HCT116 (cell line): ENCODE data around the gene CD248. TPM values are rescaled to one million over a fixed set of nuclear protein-coding genes. Genes with fewer than 3 reads are reported as not detected.

Experiments
- ATAC-seq: fragments of 200-7000 bp; cut with Tn5 transposase; 2 replicates; pipeline ENCODE4 v1.9.1; 2020; ENCODE audit warnings: mild to moderate bottlenecking, moderate library complexity
- BruUV-seq: library from RNA; stranded (reverse); fragments of 400-500 nt; replicated peaks from 2 replicates; lab custom pipeline; 2021; lab: Mats Ljungman, UMichigan
- CTCF ChIA-PET: fragments of 300-600 bp; sonication (Branson Sonifier 250); formaldehyde crosslinking; loops from one replicate; lab custom pipeline; 2021; ENCODE audit warnings: antibody characterized with exemption; lab: Charles Lee
- POLR2A ChIA-PET: fragments of 300-600, 350-600 bp; sonication (Branson Sonifier 250); formaldehyde crosslinking; loops from one replicate; lab custom pipeline; 2021; ENCODE audit warnings: antibody characterized with exemption; lab: Charles Lee
- RAD21 ChIA-PET, 2 experiments: fragments of 300-600 bp; sonication (Branson Sonifier 250); formaldehyde crosslinking; loops; one replicate each; lab custom pipeline; 2023; ENCODE audit warnings: low total read pairs in 2 of 2; ENCODE audit not compliant: uncharacterized antibody in 2 of 2, unreplicated experiment in 2 of 2, low non-redundant PET in 1 of 2; lab: Charles Lee
- DNase-seq: peaks from one replicate; pipeline ENCODE4 v3.0.0-alpha.2; 2010; ENCODE audit warnings: low read depth, low spot score
- H2AFZ ChIP-seq: fragments of 200-600 bp; shearing (Covaris generic), sonication (generic); 2 replicates; pipeline ENCODE4 v1.6.1; 2017; ENCODE audit warnings: low read depth, mixed run types, mixed read lengths, antibody characterized with exemption, low read length; ENCODE audit not compliant: poor library complexity, severe bottlenecking
- H3K27ac ChIP-seq: 2 replicates; pipeline ENCODE4 v1.5.1; 2012; ENCODE audit warnings: low read depth, low read length
- H3K27me3 ChIP-seq: fragments of 200-600 bp; sonication (generic); 2 replicates; pipeline ENCODE4 v1.6.1; 2016; ENCODE audit warnings: mixed run types, low read length, mixed read lengths; ENCODE audit not compliant: insufficient read depth
- H3K36me3 ChIP-seq, 2 experiments: fragments of 200-500 bp in 1 of 2; fragments of 200-600 bp in 1 of 2; sonication (Bioruptor generic) in 1 of 2; sonication (generic) in 1 of 2; 2 replicates each; pipeline versions ENCODE4 v1.5.1 to v1.6.1; 2014 to 2016; ENCODE audit warnings: low read length in 2 of 2, inconsistent platforms in 1 of 2, mixed read lengths in 1 of 2, mixed run types in 1 of 2; ENCODE audit not compliant: insufficient read depth in 2 of 2, control insufficient read depth in 1 of 2
- H3K4me1 ChIP-seq, 2 experiments: fragments of 200-600 bp in 1 of 2; sonication (generic) in 1 of 2; 2 replicates each; pipeline versions ENCODE4 v1.5.1 to v1.6.1; 2012 to 2017; ENCODE audit warnings: low read length in 2 of 2, inconsistent platforms in 1 of 2, mild to moderate bottlenecking in 1 of 2, mixed read lengths in 1 of 2, mixed run types in 1 of 2, moderate library complexity in 1 of 2; ENCODE audit not compliant: insufficient read depth in 2 of 2, control insufficient read depth in 1 of 2
- H3K4me2 ChIP-seq: fragments of 200-600 bp; sonication (generic); 2 replicates; pipeline ENCODE4 v1.6.1; 2017; ENCODE audit warnings: mixed run types, low read length, mixed read lengths
- H3K4me3 ChIP-seq, 2 experiments: fragments of 200-600 bp in 1 of 2; sonication (generic) in 1 of 2; replicated peaks in 1 of 2; 2 replicates each; pipeline ENCODE4 v1.5.1; 2011 to 2016; ENCODE audit warnings: low read length in 2 of 2, control low read depth in 1 of 2, low read depth in 1 of 2, mild to moderate bottlenecking in 1 of 2, mixed read lengths in 1 of 2, mixed run types in 1 of 2
- H3K79me2 ChIP-seq: fragments of 200-600 bp; sonication (generic); 2 replicates; pipeline ENCODE4 v1.6.1; 2017; ENCODE audit warnings: mild to moderate bottlenecking, mixed run types, low read length, moderate library complexity, mixed read lengths; ENCODE audit not compliant: insufficient read depth
- H3K9ac ChIP-seq: fragments of 200-600 bp; sonication (generic); 2 replicates; pipeline ENCODE4 v1.6.1; 2016; ENCODE audit warnings: low read length, mixed read lengths
- H3K9me2 ChIP-seq: fragments of 200-600 bp; sonication (generic), shearing (Covaris generic); 2 replicates; pipeline ENCODE4 v1.6.1; 2017; ENCODE audit warnings: mixed run types, mild to moderate bottlenecking, moderate library complexity; ENCODE audit not compliant: insufficient read depth
- H3K9me3 ChIP-seq, 2 experiments: fragments of 200-500 bp in 1 of 2; fragments of 200-600 bp in 1 of 2; sonication (Bioruptor generic) in 1 of 2; sonication (generic) in 1 of 2; 2 replicates each; pipeline ENCODE4 v1.6.1; 2014 to 2017; ENCODE audit warnings: low read length in 2 of 2, mixed read lengths in 2 of 2, inconsistent platforms in 1 of 2, low read depth in 1 of 2, mild to moderate bottlenecking in 1 of 2, mixed run types in 1 of 2, moderate library complexity in 1 of 2; ENCODE audit not compliant: control insufficient read depth in 1 of 2, insufficient read depth in 1 of 2
- H4K20me1 ChIP-seq: fragments of 200-600 bp; sonication (generic), shearing (Covaris generic); 2 replicates; pipeline ENCODE4 v1.6.1; 2017; ENCODE audit warnings: mixed run types, mild to moderate bottlenecking, moderate library complexity; ENCODE audit not compliant: insufficient read depth
- CBX3 ChIP-seq: IDR thresholded peaks from 2 replicates; pipeline ENCODE4 v1.6.1; 2012; ENCODE audit warnings: low read depth
- CEBPB ChIP-seq: IDR thresholded peaks from 2 replicates; pipeline ENCODE4 v1.6.1; 2012; ENCODE audit warnings: low read depth
- CTCF ChIP-seq, 3 experiments: fragments of 200-600 bp in 1 of 3; sonication (generic) in 1 of 3; IDR thresholded peaks in 2 of 3; conservative IDR thresholded peaks in 1 of 3; 2 replicates each; pipeline ENCODE4 v1.5.1; 2012 to 2017; ENCODE audit warnings: low read depth in 2 of 3, low read length in 2 of 3, antibody characterized with exemption in 1 of 3, borderline replicate concordance in 1 of 3, control low read depth in 1 of 3, mild to moderate bottlenecking in 1 of 3, mixed read lengths in 1 of 3, mixed run types in 1 of 3, moderate library complexity in 1 of 3; ENCODE audit not compliant: insufficient read depth in 1 of 3
- EZH2phosphoT487 ChIP-seq: fragments of 200-600 bp; IDR thresholded peaks from 2 replicates; pipeline ENCODE4 v1.6.1; 2018; ENCODE audit warnings: antibody characterized with exemption, borderline replicate concordance
- FOSL1 ChIP-seq: IDR thresholded peaks from 2 replicates; pipeline ENCODE4 v1.6.1; 2012; ENCODE audit warnings: low read depth
- JUND ChIP-seq: IDR thresholded peaks from 2 replicates; pipeline ENCODE4 v1.6.1; 2012
- RAD21 ChIP-seq: IDR thresholded peaks from 2 replicates; pipeline ENCODE4 v1.6.1; 2012; ENCODE audit warnings: low read depth, mild to moderate bottlenecking
- REST ChIP-seq: IDR thresholded peaks from 2 replicates; pipeline ENCODE4 v1.6.1; 2012; ENCODE audit warnings: low read depth
- SP1 ChIP-seq: IDR thresholded peaks from 2 replicates; pipeline ENCODE4 v1.6.1; 2012; ENCODE audit warnings: low read depth
- SRF ChIP-seq: IDR thresholded peaks from 2 replicates; pipeline ENCODE4 v1.6.1; 2012; ENCODE audit warnings: low read depth
- ZBTB33 ChIP-seq: IDR thresholded peaks from 2 replicates; pipeline ENCODE4 v1.6.1; 2011; ENCODE audit warnings: mild to moderate bottlenecking, low read length, moderate library complexity; ENCODE audit not compliant: insufficient replicate concordance; ENCODE audit errors: extremely low read depth
- intact Hi-C: fragments of 100-400 bp; cut with micrococcal nuclease; formaldehyde crosslinking; loops from 2 replicates; pipeline ENCODE4 v1.10.0; 2022
- total RNA-seq: library from RNA; stranded (reverse); gene quantifications from one replicate; pipeline ENCODE4 v1.2.1, GENCODE V29; 2021; ENCODE audit not compliant: unreplicated experiment

Gene CD248
- total RNA-seq, 1 experiment from 2014 or later = 0.32 TPM

GRCh38 chr11:66315498-66315885 lies 1.4 kb downstream of the CD248 start (continued):
- TF ChIP-seq REST = no peak

- no peak overlapping the region for H2AFZ ChIP-seq
- ChIA-PET RAD21 (no interaction called here), POLR2A (no interaction called here), CTCF (interaction anchor here (1.3 kb wide), 1 partner anchor 71 kb away, joined by 3 read pairs; no protein-coding TSS in a partner anchor)
- no peaks in the 10 kb centered on the region for H4K20me1 ChIP-seq
- H3K9me3 ChIP-seq = no peaks in the 10 kb centered on the region
- intact Hi-C loops = loop anchor here (5.0 kb wide), 2 partner anchors 57 to 72 kb away; partner anchors contain the start of gene SLC29A2
- no peaks in the 10 kb centered on the region for H3K27me3 ChIP-seq
- H3K36me3 ChIP-seq = no peaks in the 10 kb centered on the region
- no peak overlapping the region for H3K4me3 ChIP-seq
- no peak overlapping the region for H3K27ac ChIP-seq
- H3K79me2 ChIP-seq = no peaks in the 10 kb centered on the region
- no TSS peak for BruUV-seq
- no peak overlapping the region for H3K9ac ChIP-seq
- H3K4me2 ChIP-seq = no peak overlapping the region
- peaks cover 16 to 36% of the 10 kb centered on the region in 2 experiments for H3K4me1 ChIP-seq
- ATAC-seq = no peak
- no peaks in the 10 kb centered on the region for H3K9me2 ChIP-seq
- DNase-seq = no peak
- no peak for TF ChIP-seq RAD21
- TF ChIP-seq SP1 = no peak
- no peak for TF ChIP-seq FOSL1
- TF ChIP-seq CBX3 = no peak
- no peak for TF ChIP-seq CEBPB
- TF ChIP-seq SRF = no peak
- TF ChIP-seq ZBTB33 = no peak
- TF ChIP-seq CTCF (IDR thresholded peaks at IDR 0.05 in 2 of 3, conservative IDR thresholded peaks at IDR 0.05 in 1 of 3; ENCODE audit: borderline replicate concordance in 1 of 3, insufficient read depth in 1 of 3, low read depth in 2 of 3, low read length in 2 of 3) = no peak
- no peak for TF ChIP-seq REST
- TF ChIP-seq JUND = no peak
- TF ChIP-seq EZH2phosphoT487 = no peak
Observed at GRCh38 chr11:66314561-66315497, 2.0 kb downstream of the CD248 start.
